Keratinocyte (primary cell): ENCODE results near the gene SPTBN2. TPM values are rescaled to one million over a fixed set of nuclear protein-coding genes. Genes with fewer than 3 reads are reported as not detected.

ENCODE experiments used
- DNase-seq: peaks from one replicate; pipeline ENCODE4 v3.0.0-alpha.2; 2011; ENCODE audit warnings: low read depth, missing footprints, low spot score
- FAIRE-seq: peaks from 2 replicates; lab custom pipeline; 2011; peaks lifted over from hg19 to GRCh38; lab: Jason Lieb, UNC
- H2AFZ ChIP-seq: 2 replicates; pipeline ENCODE4 v1.6.0; 2012; ENCODE audit warnings: low read length, control low read depth, inconsistent platforms; ENCODE audit not compliant: control insufficient read depth
- H3K27ac ChIP-seq: 2 replicates; pipeline ENCODE4 v1.5.1; 2011; ENCODE audit warnings: low read length; ENCODE audit not compliant: control insufficient read depth, insufficient read depth
- H3K27me3 ChIP-seq: 3 replicates; pipeline ENCODE4 v1.6.0; 2011; ENCODE audit warnings: low read length; ENCODE audit not compliant: control insufficient read depth, insufficient read depth; ENCODE audit errors: extremely low read depth
- H3K36me3 ChIP-seq, 2 experiments: 2 replicates in 1 of 2; 3 replicates in 1 of 2; pipeline ENCODE4 v1.5.1; 2011; ENCODE audit warnings: low read length in 2 of 2, mild to moderate bottlenecking in 1 of 2; ENCODE audit not compliant: control insufficient read depth in 2 of 2, insufficient read depth in 2 of 2; ENCODE audit errors: extremely low read depth in 1 of 2
- H3K4me1 ChIP-seq: 3 replicates; pipeline ENCODE4 v1.5.1; 2011; ENCODE audit warnings: low read length; ENCODE audit not compliant: control insufficient read depth, insufficient read depth; ENCODE audit errors: extremely low read depth
- H3K4me2 ChIP-seq: 3 replicates; pipeline ENCODE4 v1.6.0; 2011; ENCODE audit warnings: low read depth, low read length; ENCODE audit not compliant: control insufficient read depth, insufficient read depth; ENCODE audit errors: extremely low read depth
- H3K4me3 ChIP-seq, 3 experiments: fragments of 200-600 bp in 1 of 3; sonication (generic) in 1 of 3; 2 replicates in 2 of 3; 3 replicates in 1 of 3; pipeline ENCODE4 v1.5.1; 2011 to 2016; ENCODE audit warnings: low read length in 3 of 3, mild to moderate bottlenecking in 3 of 3, control low read depth in 2 of 3, inconsistent platforms in 1 of 3, low read depth in 1 of 3, mixed read lengths in 1 of 3, mixed run types in 1 of 3, moderate library complexity in 1 of 3; ENCODE audit not compliant: control insufficient read depth in 2 of 3, insufficient read depth in 2 of 3; ENCODE audit errors: extremely low read depth in 1 of 3
- H3K79me2 ChIP-seq: 2 replicates; pipeline ENCODE4 v1.6.0; 2012; ENCODE audit warnings: low read length; ENCODE audit not compliant: control insufficient read depth, insufficient read depth
- H3K9ac ChIP-seq: 3 replicates; pipeline ENCODE4 v1.6.0; 2011; ENCODE audit warnings: low read length; ENCODE audit not compliant: control insufficient read depth, insufficient read depth; ENCODE audit errors: extremely low read depth
- H3K9me1 ChIP-seq: 3 replicates; pipeline ENCODE4 v1.6.0; 2011; ENCODE audit warnings: low read length; ENCODE audit not compliant: control insufficient read depth, insufficient read depth; ENCODE audit errors: extremely low read depth
- H3K9me3 ChIP-seq: 2 replicates; pipeline ENCODE4 v1.5.1; 2012; ENCODE audit warnings: low read depth, low read length; ENCODE audit not compliant: control insufficient read depth
- H4K20me1 ChIP-seq: 3 replicates; pipeline ENCODE4 v1.6.0; 2011; ENCODE audit warnings: low read length; ENCODE audit not compliant: control insufficient read depth, insufficient read depth; ENCODE audit errors: extremely low read depth
- CTCF ChIP-seq, 3 experiments: IDR thresholded peaks in 1 of 3; conservative IDR thresholded peaks in 1 of 3; optimal IDR thresholded peaks in 1 of 3; 2 replicates in 2 of 3; 3 replicates in 1 of 3; pipeline versions ENCODE3 to v1.5.1; 2011; ENCODE audit warnings: low read length in 3 of 3, mild to moderate bottlenecking in 3 of 3, moderate library complexity in 2 of 3, control low read depth in 1 of 3, inconsistent platforms in 1 of 3; ENCODE audit not compliant: insufficient read depth in 2 of 3; ENCODE audit errors: extremely low read depth in 1 of 3
- EZH2 ChIP-seq: IDR thresholded peaks from one replicate; pipeline ENCODE4 v1.6.1; 2012; ENCODE audit warnings: inconsistent platforms, mild to moderate bottlenecking, low read length, moderate library complexity
- dilution Hi-C: fragments of 300-500 bp; cut with MboI; formaldehyde crosslinking; loops from one replicate; pipeline ENCODE4 v1.7.0; 2020; ENCODE audit warnings: low sequenced_read_pairs; ENCODE audit not compliant: extremely low pct_ligation_motif_present
- polyA plus RNA-seq, 5 experiments: library from polyadenylated mRNA; depleted of rRNA in 3 of 5; stranded (reverse) in 3 of 5; stranded (forward) in 1 of 5; unstranded in 1 of 5; fragments of >200 nt; gene quantifications; 1 replicate in 1 of 5; 2 replicates in 3 of 5; 3 replicates in 1 of 5; pipeline versions ENCODE4 v1.2.1 to v1.2.3, GENCODE V29; 2011 to 2012; ENCODE audit warnings: missing spikeins in 2 of 5, low read depth in 1 of 5, low replicate concordance in 1 of 5

SPTBN2 gene
- polyA plus RNA-seq, 1 donor (not counting 4 experiments of a cell fraction or from before 2014, with no cell fraction given): 7.8 TPM

- Histone ChIP-seq H3K4me1 (peaks cover 18% of the 10 kb centered on the region), H3K79me2 (no peaks in the 10 kb centered on the region), H2AFZ (no peak overlapping the region), H3K9ac (no peak overlapping the region), H3K9me1 (no peaks in the 10 kb centered on the region), H3K4me3 (no peak overlapping the region), H3K27me3 (no peaks in the 10 kb centered on the region), H3K9me3 (no peaks in the 10 kb centered on the region), H3K27ac (no peak overlapping the region), H3K36me3 (peaks cover 0 to 2% of the 10 kb centered on the region in 2 experiments), H3K4me2 (no peak overlapping the region), H4K20me1 (no peaks in the 10 kb centered on the region)
- DNase-seq (no peak), FAIRE-seq (no peak)
- dilution Hi-C loops: no loop called here
- TF ChIP-seq CTCF (optimal IDR thresholded peaks at IDR 0.05 in 1 of 3, IDR thresholded peaks at IDR 0.05 in 1 of 3, conservative IDR thresholded peaks at IDR 0.05 in 1 of 3; ENCODE audit: extremely low read depth in 1 of 3, insufficient read depth in 2 of 3, low read length in 3 of 3) (no peak), EZH2 (no peak)
Observed at GRCh38 chr11:66766681-66767080, 37.7 kb upstream of the SPTBN2 start.

GRCh38 chr11:66762088-66762487, 33.1 kb upstream of the SPTBN2 start:
- no peak overlapping the region for H3K9ac ChIP-seq

More at GRCh38 chr11:66762088-66762487, 33.1 kb upstream of the SPTBN2 start:
- FAIRE-seq (no peak), DNase-seq (no peak)
- no peaks in the 10 kb centered on the region for H3K4me1 ChIP-seq
- no peaks in the 10 kb centered on the region for H3K9me3 ChIP-seq
- no peak overlapping the region for H3K4me3 ChIP-seq
- no peaks in the 10 kb centered on the region for H3K79me2 ChIP-seq
- no peaks in the 10 kb centered on the region for H3K27me3 ChIP-seq
- H4K20me1 ChIP-seq: no peaks in the 10 kb centered on the region
- no peaks in the 10 kb centered on the region for H3K9me1 ChIP-seq
- H3K27ac ChIP-seq: no peak overlapping the region
- no peak for TF ChIP-seq CTCF (optimal IDR thresholded peaks at IDR 0.05 in 1 of 3, IDR thresholded peaks at IDR 0.05 in 1 of 3, conservative IDR thresholded peaks at IDR 0.05 in 1 of 3; ENCODE audit: extremely low read depth in 1 of 3, insufficient read depth in 2 of 3, low read length in 3 of 3)
- TF ChIP-seq EZH2: no peak
- H2AFZ ChIP-seq: no peak overlapping the region
- H3K4me2 ChIP-seq: no peak overlapping the region
- dilution Hi-C loops: no loop called here
- H3K36me3 ChIP-seq: peaks cover 0 to 2% of the 10 kb centered on the region in 2 experiments
